A673 (cell line): ENCODE results near the gene TMEM178A.

ENCODE experiments used
- CTCF ChIP-seq: fragments of 300-800, 200-600 bp; sonication (generic); conservative IDR thresholded peaks from 2 replicates; pipeline ENCODE4 v1.5.1; 2017; ENCODE audit warnings: low read depth, mild to moderate bottlenecking, antibody characterized with exemption, low read length, moderate library complexity, mixed read lengths
- EZH2 ChIP-seq: fragments of 200-600 bp; sonication (generic); IDR thresholded peaks from 2 replicates; pipeline ENCODE4 v1.6.1; 2017; ENCODE audit warnings: borderline replicate concordance, low read depth, mild to moderate bottlenecking, mixed read lengths, antibody characterized with exemption, low read length; ENCODE audit not compliant: poor library complexity, severe bottlenecking

DNA sequence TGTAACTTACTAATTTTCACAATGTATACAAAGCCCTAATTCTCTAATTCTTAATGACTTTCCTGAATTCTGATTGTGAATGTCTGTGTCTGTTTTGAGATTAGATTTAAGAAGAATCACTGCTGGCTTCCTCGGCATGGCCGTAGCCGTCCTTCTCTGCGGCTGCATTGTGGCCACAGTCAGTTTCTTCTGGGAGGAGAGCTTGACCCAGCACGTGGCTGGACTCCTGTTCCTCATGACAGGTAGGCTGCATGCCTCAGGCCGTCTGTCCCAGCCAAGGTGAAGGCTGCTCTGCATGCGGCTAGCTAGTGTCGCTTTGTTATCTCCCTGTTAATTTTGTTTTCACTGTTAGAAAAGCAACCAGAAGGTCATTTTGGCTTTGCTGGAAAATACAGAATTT is 41.2 kb downstream of the TMEM178A start:
- no peak for TF ChIP-seq CTCF
- no peak for TF ChIP-seq EZH2
